HG03025 (cell line): ENCODE measurements around the gene WDR83.
"Not testable (repeated sequence)": the region's sequence is repeated elsewhere in the genome, so short reads cannot be mapped to it uniquely, and the experiment has no call there.

Source experiments
- ATAC-seq: cut with Tn5 transposase; IDR thresholded peaks from one replicate; pipeline ENCODE4 v1.9.1; 2021; ENCODE audit warnings: mild to moderate bottlenecking, moderate library complexity; ENCODE audit not compliant: unreplicated experiment, low FRiP score

The WDR83 gene

DNA sequence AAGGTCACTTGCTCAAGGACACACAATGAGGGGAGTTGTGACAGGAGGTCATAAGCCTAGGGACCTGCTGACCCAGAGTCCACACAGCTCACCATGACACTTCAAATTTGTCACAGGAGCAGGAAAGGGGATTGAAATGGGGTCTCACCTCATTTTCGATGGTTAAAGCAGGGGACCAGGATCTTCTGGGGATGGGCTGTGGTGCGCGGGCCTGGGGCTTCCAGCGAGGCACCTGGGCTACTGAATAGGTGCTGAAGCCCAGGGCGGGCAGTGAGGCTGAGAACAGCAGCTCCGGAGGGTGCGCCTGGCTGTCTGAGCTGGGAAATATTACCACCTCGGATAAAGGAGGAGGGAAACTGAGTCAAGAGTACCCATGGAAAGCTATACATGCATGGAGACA, 11.1 kb upstream of the WDR83 start:
- no peak for ATAC-seq

DNA sequence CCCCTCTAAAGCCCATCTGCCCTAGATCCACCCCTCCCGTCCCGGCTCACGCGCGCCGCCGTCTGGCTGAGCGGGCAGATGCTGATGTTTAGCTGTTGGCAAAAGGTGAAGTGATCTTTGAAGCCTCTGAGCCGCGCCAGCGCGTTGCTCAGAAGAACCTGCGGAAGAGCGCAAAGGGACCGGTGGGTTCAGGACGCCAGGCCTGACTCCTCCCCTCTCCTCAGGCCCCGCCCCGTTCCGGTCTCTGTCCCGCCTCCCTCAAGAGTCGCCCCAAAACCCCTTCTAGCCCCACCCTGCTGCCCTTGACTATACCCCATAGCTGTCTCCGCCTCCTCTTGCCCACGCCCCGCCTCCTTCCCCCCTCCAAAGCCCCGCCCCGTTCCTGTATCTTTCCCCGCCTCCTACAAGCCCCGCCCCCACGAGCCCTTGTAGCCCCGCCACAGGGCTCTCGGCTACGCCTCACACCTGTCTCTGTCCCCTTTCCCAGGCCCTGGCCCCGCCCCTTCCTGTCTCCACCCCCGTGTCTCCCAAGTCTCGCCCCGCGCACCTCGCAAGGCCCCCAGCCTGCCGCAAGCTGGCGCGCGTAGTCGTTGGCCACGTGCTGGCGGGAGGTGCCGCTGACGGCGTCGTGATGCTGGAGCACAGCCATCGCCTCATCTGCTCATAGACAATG, 9.6 kb upstream of the WDR83 start:
- ATAC-seq = no peak

DNA sequence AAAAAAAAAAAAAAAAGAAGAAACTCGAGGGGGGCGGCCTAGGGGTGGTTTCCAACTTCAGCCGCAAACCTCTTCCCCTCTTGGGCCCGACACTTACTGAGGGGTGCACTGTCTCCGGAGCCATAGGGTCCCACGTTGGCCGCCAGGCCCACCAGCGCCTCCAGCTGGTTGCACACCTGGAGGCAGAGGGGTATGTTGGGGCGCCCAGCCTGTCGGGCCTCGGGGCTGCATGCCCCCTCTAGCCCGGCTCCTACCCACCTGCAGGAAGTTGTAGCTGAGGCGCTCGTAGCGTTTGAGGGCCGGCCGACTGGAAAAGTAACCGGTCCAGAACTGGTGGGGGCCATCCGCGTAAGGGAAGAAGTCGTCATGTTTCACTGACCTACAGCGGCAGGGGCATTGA, 8.6 kb upstream of the WDR83 start:
- ATAC-seq = no peak

DNA sequence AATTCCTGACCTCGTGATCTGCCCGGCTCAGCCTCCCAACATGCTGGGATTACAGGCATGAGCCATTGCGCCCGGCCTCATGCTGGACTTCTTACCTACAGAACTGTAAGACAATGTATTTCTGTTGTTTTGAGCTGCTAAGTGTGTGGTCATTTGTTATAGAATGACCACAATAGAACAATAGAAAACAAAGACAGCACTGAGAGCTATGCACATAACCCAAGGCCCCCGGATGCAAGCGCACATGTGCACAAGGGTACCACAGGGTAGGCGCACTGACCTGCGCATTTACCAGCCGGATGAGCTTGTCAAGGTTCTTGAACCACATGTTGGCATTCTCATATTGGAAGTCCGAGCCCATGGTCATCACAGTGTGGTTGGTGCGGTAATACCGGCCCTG, 5.6 kb upstream of the WDR83 start:
- no peak for ATAC-seq

DNA sequence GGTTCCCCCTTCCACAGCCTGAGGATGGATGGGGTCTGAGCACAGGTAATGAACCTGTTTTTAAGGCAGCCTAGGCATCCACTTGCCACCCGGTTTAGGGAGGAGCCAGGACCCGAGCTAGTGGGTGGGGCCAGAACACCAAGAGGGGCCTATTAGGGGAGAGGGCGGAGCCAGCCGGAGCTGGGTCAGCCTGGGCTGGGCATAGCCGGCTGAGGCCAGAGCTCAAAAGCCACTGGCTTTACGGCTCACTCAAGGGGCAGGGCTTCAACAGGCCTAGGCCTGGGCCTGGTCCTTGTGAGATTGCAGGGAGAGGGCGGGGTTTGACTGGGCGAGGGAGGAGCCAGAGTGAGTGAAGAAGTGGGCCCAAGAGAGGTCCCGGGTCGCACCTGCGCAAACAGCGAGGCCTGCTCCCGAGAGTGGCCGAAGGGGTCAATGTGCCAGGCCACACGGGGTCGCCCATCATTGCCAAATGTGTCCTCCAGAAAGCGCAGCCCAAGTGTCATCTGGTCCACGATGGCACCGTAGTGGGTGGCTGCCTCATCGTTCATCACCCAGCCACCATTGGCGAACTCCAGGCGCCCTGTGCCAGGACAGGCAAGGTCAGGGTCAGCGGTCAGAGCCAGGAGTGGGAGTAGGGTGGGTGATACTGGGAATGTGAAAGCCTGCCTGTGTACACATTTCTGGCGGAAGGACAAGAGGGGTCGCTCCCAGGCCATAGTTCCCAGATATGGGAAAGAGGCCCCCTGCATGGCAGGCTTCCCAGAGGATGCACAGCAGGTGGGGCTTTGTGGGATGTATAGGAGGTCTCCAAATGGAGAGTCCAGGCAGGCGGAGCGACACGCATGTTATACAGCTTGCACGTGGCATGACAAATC, 2.0 kb upstream of the WDR83 start:
- no peak for ATAC-seq

DNA sequence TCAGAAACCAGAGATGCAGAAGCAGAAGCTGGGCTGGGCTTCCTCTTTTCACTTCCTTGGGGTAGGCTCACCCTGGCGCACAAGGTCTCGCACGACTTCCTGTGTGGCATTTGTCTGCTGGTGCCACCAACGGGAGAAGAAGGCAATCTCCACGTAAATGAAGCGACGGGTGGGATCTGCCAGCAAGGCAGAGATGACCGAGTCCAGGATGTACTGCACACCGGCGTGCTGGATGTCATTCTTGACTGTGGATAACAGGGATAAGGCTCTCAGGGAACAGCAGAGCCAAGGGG, 1.4 kb upstream of the WDR83 start:
- no peak for ATAC-seq

DNA sequence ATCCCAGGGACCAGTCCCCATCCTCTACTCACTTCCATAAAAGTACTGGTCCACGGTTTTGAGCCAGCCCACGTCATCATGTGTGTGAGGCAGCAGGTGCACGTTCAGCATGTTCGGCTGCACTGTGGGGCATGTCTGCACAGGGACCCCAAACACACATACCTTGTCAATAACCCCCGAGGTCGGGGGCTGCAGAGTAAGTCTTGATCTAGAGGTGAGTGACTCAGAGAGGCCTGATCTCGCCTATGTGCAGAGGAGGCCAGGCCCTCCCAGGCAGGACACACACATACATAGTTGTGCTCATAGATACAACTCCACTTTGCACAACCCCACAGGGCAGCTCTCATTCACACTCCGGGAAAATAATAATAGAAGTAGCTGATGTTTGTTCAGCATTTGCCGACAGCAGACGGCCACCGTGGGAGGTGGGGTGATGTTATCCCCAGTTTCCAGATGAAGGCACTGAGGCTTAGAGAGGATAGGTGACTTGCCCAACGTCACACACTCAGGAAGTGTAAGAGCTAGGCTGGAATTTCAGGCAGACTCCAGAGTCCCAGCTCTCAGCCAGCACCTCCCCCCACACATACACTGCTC, 839 bp upstream of the WDR83 start:
- ATAC-seq = no peak

DNA sequence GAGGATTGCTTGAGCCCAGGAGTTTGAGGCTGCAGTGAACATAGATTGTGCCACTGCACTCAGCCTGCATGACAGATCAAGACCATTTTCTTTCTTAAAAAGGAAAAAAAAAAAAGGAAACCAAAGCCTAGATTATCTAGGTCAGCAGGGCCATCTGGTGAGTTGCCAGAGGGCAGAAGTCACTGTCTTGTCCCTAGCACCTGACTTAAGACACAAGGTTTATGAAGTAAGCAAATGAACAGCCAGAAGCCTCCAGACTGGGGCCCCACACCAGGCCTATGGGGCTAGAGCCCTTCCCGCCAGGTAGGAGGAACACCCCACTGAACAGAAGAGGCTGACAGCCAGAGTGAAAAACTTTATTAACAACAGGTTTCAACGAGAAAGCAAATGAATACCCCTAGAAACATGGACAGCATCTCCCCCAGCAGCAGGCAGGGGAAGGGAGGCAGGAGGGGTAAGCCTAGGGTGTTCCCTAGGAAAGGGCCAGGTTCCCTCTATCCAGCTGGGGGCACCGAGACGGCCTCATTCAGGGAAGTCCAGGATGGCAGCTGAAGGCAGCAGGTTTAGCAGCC, 1.2 kb downstream of the WDR83 start:
- ATAC-seq = no peak

DNA sequence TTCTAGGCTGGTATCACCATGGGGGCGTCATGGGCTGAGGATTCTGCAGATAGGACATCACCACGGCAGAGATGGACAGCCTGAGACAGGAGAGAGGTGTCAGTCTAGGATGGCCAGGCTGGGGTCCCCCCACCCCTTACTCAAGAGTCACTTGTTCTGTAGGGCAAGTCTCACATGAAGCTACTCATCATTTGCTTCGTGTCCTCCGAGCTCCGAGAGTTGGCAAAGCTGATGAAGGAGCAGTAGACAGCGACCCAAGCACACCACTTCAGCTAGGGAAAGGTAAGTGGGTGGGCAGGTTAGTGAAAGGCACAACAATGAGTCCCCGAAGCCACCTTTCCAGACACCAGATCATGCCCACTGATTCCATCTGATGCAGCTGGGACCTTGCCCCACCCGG, 1.7 kb downstream of the WDR83 start:
- ATAC-seq = no peak

DNA sequence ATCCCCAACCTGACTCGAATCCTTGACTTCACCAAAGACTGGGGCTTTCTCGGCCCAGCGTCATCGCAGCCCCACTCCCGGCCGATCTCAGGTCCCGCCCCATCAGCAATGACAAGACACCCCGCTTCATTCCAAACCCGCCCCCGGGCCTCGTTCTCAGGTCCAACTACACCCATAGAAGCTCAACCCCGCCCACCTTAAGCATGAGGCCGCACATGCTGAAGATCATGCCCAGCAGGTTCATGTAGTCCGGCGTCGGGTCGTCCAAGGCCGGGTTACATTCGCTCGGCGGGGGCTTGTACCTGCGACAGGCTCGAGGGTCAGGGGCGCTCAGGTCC, 2.3 kb downstream of the WDR83 start:
- ATAC-seq = no peak

DNA sequence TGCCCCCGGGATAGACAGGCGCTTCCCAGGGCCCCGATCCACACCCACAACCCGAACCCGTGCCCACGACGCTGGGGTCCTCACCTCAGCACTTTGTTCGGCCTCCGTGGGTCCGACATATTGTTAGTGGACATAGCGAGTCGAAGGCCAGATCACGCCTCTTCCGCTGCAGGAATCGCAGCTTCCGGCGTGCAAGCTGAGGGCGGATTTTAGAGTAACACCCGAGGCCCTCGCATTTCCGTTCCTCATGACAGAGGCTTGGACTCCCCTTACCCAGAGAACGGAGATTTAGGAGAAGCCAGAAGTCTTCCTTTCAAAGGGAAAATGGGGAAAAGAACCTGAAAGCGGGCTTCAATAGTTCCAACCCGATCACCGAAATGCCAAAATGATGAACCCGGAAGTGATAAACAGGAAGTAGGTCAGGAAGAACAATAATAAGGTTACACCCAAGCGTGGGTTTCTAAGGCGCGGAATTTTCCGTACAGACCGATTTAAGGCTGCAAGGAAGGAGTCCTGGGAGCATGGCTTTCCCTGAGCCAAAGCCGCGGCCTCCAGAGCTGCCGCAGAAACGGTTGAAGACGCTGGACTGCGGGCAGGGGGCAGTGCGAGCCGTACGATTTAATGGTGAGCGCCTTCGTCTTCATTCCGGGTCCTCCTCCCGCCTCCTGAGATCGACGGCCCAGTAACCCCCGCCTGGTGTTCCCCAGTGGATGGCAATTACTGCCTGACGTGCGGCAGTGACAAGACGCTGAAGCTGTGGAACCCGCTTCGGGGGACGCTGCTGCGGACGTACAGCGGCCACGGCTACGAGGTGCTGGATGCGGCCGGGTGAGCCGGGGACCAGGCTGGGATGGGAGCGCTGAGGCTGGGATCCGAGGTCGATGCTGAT, 2.9 kb downstream of the WDR83 start:
- no peak for ATAC-seq

DNA sequence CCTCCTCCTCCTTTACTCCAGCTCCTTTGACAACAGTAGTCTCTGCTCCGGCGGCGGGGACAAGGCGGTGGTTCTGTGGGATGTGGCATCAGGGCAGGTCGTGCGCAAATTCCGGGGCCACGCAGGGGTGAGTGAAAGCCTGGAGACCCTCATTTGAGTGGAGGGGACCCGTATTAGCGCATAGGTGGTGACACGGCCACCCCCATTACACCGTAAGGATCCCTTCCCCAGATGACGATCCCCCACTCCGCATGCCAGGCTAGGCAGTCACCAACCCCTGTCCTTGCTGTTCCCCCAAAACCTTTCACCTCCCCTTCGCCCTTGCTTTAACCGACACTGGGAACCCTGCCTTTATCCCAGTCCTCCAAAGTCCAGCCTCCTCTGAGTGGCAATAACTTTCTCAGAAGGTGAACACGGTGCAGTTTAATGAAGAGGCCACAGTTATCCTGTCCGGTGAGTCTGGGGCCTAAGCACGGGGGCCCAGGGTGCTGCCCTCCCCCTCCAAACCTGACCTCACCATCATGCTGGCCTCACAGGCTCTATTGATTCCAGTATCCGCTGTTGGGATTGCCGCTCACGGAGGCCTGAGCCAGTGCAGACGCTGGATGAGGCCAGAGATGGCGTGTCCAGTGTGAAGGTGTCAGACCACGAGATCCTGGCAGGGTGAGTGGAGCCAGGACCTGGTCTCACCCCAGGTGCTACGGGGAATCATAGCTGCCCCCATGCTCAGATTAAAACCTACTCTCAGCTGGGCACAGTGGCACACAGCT, 3.7 kb downstream of the WDR83 start:
- ATAC-seq = no peak

DNA sequence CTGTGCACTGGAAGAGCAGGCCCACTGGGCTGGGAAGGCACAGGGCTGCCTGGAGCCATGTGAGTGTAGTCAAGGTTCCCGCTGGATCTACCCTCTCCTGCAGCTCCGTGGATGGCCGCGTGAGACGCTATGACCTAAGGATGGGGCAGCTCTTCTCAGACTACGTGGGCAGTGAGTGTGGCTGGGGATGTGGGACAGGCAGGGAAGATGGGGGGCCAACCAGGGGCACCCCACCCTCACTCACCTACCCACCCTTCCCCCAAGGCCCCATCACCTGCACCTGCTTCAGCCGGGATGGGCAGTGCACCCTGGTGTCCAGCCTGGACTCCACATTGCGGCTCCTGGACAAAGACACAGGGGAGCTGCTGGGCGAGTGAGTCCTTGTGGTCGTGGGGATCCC, 6.1 kb downstream of the WDR83 start:
- no peak for ATAC-seq

DNA sequence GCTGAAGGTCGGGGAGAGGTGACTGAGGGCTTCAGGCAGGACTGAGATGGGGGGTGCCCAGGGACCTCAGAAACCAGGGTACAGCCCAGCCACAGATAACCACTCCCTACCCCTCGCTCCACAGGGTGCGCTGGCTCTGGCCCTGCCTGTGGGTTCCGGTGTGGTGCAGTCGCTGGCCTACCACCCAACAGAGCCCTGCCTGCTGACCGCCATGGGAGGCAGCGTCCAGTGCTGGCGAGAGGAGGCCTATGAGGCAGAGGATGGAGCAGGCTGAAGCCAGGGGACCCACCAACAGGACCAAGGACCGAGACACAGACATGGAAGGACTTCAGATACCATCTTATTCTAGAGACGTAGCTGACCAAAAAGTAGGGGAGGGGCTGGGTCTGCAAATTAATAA, 8.8 kb downstream of the WDR83 start:
- no peak for ATAC-seq

DNA sequence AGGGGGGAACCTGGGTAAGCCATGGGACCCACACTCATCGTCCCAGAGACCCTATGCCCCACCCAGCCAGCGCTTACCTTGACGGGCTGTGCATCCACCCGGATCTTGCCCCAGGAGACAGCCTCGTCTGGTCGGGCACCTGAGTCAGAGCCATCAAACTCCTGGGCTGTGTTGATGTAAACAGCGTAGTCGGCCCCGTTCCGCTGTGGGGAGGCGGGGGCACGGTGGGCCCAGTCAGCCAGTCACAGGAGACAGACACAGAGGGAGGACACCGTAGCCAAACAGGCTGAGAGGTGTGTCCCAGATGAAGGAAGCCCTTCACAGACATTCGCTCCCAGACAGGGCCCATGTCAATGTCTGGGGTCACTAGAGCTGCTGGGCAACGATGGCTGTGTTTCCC, 9.3 kb downstream of the WDR83 start:
- ATAC-seq = no peak

DNA sequence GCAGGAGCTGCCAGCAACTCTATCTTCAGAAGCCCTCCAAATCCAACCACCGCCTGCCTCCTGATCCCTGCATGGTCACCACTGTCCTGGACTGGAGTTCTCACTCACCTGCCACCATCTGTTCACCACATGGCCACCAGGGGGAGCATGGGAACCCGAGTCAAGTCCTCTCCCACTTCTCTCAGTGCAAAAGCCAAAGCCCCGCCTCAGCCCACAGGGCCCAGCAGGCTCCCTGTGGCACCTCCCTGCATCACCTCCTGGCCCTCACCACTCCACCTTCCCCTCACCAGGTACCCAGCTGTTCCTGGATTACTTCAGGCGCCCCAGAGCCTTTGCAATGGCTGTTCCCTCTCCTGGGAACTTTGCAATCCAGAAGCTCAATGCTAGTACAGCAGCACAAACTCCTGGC, 9.8 kb downstream of the WDR83 start:
- ATAC-seq = no peak

DNA sequence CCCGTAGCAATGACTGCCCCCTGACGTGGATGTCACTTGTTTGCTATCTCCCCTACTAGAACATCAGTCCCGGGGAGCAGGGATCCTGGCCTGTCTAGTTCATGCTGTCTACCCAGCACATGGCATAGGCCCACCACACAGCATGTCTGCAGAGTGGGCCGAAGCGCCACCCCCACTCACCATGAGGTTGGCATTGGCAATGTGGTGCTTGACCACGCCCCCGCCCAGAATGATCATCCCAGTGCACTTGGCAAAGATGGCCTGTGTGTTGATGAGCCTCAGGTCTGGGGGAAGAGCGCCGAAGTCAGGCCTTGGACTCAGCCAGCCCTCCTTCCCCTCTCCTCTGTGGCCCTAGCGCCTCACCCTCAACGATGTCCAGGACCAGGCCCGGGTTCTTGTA, 10.3 kb downstream of the WDR83 start:
- ATAC-seq = no peak

DNA sequence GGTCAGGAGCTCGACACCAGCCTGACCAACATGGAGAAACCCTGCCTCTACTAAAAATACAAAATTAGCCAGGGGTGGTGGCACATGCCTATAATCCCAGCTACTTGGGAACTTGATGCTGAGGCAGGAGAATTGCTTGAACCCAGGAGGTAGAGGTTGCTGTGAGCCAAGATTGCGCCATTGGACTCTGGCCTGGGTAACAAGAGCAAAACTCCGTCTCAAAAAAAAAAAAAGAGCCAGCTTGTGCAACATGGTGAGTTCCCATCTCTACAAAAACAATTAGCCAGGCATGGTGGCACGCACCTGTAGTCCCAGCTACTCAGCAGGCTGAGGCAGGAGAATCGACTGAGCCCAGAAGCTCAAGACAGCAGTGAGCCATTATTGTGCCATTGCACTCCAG, 11.4 kb downstream of the WDR83 start:
- not testable (repeated sequence) for ATAC-seq

DNA sequence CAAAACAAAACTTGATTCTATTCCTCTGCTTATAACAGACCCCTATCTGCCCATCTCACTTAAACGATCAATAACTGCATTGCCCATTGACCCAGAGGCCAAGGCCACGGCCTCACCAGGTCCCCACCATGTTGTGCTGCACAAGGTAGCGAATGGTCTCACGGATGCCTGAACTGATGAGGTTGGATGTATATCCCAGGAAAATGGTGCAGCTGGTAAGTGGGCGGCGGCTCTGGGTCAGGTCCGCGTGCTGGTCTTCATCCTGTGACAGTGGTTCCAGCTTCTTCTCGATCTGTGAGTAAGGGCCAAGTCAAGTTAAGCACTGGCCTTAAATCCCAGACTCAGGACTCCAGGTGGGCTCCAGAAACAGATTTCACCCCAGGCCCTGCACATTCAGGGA, 13.4 kb downstream of the WDR83 start:
- ATAC-seq = no peak
